SH-SY5Y (cell line): ENCODE data around the gene REN.

Experiments
- GATA2 ChIP-seq: IDR thresholded peaks from 2 replicates; pipeline ENCODE4 v1.6.1; 2011; ENCODE audit warnings: mild to moderate bottlenecking, low read depth, low read length
- GATA3 ChIP-seq: IDR thresholded peaks from 2 replicates; pipeline ENCODE4 v1.6.1; 2011; ENCODE audit warnings: low read depth, mild to moderate bottlenecking, low read length, moderate library complexity

GRCh38 chr1:204192046-204192445 is 25.9 kb upstream of the REN start:
- TF ChIP-seq GATA2 (no peak), GATA3 (no peak)
